Amniotic epithelial cell (primary cell): ENCODE measurements around the gene KCNK1.
"Not testable (repeated sequence)": the region's sequence is repeated elsewhere in the genome, so short reads cannot be mapped to it uniquely, and the experiment has no call there.

Source experiments
- DNase-seq: peaks from one replicate; pipeline ENCODE4 v3.0.0-alpha.2; 2010; ENCODE audit warnings: low read depth

KCNK1 gene

DNA sequence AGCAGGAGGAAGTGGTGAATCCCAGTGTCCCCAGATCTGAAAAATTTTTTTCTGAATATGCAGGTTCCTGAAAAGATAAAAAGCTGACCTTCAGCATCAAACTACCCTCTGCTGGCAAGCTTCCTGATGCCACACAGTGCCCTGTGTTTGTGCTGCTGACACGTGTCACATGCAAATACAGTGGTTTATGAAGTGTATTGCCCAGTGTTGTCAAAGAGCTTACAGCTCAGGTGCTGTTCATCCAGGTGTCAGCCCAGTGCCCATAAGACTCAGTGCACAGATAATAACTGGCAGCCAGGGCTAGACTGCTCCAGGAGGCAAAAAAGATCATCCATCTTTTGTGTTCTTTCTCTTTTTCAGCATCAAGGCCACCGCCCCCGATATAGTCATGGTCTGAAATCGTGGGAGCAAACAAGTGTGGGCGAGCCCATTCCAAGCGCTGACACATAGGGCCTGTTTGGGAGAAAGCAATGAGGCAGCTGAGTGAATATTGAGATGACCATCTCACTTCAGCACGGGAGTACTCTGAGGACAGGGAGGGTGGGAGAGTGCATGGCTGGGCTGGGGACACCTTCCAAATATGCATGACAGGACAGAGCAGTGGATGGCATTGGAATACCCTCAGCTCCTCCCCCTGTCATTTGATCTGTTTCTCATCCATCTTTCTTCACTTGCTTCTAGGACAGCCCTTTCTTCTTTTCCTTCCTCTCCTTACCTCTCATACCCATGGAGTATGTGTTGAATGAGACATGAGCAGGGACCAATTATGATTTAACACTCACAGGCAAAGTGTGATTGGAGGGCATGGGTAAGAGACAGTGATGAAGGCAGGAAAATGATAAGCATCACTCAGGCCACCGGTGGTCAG, 6.4 kb upstream of the KCNK1 start:
- DNase-seq, result no peak

DNA sequence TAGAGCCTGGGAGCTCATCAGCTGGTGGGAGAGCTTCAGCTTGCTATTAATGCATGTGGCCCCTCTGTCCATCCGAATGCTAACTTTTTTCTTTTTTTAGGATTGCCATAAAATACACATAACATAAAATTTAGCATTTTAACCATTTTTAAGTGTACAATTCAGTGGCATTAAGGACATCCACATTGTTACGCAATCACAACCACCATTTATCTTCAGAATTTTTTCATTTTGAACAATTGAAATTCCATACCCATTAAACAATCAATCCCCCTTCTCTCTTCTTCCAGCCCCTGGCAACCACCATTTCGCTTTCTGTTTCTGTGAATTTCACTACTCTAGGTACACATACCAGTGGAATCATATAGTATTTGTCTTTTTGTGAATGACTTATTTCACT, 4.9 kb upstream of the KCNK1 start:
- no peak for DNase-seq

DNA sequence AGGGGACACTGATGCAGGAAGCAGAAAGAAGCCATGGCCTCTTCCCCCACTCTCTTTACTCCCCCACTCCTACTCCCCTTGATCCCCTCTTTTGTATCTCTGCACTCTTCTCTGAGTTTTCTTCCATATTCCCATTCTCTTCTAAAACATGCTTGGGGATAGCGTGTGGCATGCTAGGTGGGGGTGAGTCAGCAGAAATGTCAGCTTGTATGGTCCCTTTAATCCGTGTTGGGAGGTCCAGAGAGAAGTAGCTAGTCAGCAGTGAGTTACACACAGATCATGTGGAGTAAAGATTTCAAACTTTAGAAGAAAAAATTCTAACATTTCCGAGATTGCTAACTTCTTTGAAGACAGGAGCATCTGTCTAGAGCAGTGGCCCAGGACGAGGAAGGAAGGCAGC, 4.0 kb upstream of the KCNK1 start:
- DNase-seq, result no peak

DNA sequence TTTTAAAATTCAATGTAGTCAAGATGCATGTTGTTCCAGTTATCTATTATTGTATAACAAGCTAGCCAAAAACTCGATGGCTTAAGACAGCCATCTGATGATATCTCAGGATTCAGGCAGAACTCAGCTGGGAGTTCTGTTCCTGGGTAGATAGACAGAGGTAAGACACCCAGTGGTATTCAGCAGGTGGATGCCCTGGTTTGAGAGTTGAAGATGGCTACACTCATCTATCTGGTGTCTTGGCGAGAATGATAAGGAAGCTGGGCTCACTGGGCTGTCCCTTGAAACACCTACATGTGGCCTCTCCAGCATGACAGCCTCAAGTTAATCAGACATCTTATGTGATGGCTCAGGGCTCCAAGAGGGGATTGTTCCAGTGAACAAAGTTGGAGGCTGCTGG, 3.3 kb upstream of the KCNK1 start:
- DNase-seq, result no peak

DNA sequence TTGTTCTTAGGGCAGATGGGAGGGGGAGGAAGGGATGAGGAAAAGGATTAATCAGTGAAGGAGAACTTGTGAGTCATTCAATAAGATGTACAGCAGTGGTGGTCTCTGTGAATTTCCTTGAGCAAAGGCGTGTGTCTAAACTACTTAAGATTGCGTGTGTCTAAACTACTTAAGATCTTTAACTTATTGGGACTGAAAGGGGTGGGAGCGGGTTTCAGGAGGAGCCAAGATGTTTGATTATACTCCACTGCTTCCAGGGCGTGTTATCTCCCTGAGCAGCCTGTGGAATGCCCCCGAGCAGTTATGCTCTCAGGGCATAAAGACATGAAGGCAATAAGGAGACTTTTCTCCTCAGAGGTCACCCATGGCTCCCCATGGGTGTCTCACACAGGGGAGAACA, 2.5 kb upstream of the KCNK1 start:
- DNase-seq, result not testable (repeated sequence)

DNA sequence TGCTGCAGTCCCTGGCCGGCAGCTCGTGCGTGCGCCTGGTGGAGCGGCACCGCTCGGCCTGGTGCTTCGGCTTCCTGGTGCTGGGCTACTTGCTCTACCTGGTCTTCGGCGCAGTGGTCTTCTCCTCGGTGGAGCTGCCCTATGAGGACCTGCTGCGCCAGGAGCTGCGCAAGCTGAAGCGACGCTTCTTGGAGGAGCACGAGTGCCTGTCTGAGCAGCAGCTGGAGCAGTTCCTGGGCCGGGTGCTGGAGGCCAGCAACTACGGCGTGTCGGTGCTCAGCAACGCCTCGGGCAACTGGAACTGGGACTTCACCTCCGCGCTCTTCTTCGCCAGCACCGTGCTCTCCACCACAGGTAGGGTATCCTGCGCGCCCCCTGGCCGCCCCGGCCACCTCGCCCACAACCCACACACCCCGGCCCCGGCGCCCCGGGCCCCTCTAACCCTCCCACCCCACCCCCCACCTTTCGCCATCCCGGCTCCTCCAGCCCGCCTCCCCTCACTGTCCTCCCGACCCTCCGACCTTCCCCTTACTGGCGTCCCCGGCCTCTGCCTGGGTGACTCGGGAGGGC, 352 bp downstream of the KCNK1 start:
- peak; percentile 16 for DNase-seq

DNA sequence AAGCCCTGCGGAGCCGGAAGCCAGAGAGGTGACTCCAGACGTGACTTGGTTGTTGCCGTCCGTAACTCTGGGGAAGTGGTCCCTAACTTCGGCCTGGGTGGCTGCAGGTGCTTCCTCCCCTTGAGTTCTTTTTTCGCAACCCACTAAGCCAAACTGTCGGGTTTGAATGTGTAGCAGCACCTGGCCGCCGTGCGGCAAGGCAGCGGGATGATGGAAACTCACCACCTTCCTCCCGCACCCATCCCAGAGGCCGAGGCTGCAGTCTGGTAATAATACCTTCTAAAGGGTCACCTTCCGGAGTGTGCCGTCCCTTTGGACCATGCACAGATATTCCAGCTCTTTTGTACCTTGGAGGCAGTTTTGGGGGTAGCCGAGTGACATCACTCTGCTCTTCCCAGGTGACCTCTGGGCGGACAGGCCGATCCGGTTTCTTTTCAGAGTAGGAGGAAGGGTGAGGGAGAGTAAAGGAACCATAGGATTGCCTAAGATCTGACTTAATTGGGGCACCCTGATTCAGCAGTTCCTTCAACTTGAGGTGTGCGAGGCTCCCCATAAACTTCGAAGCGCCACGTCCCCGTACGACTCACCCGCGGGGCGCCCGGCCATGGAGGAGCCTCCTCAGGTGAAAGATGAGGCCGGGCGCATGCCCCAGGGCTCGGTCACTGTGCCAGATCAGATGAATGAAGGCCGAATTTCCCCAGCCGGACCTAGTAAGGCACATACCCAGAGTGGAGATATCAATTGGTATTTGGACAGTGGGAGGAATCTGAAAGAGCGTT, 1.0 kb downstream of the KCNK1 start:
- DNase-seq, result no peak

DNA sequence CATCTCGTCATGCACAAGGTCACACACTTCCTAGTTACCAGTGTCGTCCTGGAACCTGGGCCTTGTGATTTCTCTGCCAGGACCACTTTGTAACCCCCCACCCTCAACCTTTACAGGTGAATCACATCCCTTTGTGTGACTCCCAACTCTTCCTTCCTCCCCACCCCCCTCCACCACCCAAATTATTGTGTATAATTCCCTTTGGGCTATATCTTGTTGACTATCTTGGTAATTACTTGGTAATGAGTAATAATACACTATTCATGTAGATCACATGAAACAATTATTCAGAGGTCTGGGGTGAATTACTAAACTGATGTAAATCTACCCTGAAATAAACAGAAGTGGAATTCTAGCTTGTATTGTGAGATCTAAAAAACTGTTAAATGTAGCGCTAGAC, 1.7 kb downstream of the KCNK1 start:
- DNase-seq, result no peak

DNA sequence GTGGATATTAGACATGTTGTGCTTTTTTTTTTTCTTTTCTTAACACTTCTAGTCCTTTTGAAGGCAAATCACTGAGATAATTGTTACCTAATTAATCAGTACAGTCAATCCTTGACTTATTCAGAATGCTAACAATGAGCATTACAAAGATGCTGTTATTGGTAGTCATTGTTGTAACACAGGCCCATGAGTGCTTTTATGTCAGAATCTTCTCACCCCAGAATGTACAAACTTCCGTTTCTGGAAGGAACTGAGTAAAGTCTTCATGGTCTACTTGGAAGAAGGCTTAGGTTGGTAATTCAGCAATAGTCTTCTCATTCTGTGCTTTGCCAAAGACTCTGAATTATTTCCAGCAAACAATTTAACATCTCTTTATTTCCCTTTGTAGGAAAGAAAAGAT, 3.1 kb downstream of the KCNK1 start:
- no peak for DNase-seq

DNA sequence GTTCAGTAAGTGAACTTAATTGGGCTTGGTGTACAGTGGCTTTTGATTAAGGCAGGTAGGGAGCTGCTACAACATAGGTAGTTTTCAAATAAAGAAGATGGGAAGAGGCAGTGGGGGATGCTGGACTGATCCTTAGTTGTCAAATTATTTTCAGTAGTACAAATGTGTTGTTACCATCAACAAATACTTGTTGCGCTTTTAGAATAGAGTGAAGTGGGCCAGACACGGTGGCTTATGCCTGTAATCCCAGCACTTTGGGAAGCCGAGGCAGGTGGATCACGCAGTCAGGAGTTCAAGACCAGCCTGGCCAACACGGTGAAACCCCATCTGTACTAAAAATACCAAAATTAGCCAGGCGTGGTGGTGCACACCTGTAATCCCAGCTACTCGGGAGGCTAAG, 5.5 kb downstream of the KCNK1 start:
- not testable (repeated sequence) for DNase-seq

DNA sequence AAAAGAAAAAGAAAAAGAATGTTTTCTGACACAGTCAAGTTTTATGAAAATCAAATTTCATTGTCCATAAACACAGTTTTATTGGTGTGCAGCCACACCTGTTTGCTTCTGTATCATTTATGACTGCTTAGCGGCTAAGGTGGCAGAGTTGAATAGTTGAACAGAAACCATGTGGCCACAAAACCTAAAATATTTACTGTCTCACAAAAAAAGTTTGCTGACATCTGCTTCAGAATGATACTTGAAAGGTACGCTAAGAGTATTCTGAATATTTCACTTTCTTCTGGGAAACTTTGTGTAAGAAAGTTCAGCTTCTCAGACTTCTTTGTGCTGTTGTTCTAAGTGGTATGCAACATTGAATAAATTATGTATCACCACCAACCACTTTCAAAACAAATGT, 6.2 kb downstream of the KCNK1 start:
- DNase-seq, result no peak

DNA sequence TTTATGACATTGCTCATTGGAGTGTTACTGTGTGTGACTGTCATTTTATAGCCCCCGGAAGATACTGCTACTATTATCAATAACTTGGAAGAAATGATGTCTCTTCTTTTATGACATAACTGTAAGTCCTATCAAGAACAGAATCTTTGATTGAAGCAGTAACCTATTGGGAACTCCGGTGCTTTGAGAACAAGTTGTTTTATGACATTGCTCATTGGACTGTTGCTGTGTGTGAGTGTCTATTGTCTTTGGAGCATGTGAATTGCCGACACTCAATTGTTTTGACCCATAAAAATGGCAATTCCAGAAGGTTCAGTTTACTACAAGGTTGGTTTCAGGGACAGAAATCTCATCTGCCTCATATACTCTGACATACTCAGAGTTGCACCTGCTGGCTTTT, 8.0 kb downstream of the KCNK1 start:
- DNase-seq, result no peak

DNA sequence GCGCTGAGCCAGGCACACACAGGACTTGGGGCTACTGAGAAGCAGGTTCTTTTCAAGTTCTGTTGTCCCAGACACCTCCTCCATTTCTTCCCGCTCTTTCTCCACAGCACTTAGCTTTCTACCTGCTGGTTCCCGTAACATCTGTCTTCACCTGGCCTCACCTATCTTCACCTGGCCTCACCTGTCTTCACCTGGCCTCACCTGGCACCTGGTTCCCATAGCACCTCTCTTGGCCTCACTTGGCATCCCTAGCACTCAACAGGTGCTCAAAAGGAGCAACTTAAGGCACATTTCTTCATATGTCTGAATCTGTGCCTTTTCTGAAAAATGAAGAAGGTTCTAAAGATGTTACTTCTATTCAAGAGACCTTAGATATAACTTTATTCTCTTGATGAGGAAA, 10.4 kb downstream of the KCNK1 start:
- DNase-seq, result no peak

DNA sequence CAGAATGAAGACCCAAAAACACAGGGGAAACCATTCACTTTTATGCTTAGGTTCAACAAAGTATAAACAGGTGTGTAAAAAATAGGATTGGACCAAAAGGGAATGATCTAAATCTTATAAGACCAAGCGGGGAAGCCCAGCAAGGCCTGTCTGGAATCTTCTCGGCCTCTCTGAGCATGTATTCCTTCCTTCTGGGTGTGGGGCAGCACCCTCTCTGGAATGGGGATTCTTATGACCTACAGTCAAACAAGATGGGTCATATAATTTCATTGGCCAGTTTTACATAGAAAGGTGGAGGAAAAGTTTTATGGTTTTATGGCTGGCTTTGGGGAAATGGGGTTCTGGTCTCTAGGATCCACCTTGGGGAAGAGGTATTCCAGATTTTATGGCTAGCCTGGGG, 11.2 kb downstream of the KCNK1 start:
- DNase-seq, result no peak

DNA sequence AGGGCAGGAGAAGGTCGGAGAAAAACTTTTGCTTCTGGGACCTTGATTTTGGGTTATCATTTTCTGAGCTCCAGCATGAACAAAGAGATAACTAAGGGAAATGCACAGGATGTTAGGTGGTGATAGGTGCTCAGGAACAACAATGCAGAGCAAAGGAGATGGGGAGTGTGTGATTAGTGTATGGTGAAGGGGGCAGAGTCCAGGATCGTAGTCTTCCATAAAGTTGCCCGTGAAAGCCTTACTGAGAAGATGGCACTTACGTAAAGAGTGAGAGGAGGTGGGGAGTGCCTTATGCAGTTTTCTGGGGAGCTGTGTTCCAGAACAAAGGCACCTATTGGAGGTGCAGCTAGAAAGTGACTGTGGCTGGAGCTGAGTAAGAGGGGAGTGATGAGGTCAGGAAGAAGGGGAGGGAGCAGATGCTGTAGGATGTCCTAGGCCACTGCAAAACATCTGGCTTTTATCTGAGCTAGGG, 11.6 kb downstream of the KCNK1 start:
- no peak for DNase-seq

DNA sequence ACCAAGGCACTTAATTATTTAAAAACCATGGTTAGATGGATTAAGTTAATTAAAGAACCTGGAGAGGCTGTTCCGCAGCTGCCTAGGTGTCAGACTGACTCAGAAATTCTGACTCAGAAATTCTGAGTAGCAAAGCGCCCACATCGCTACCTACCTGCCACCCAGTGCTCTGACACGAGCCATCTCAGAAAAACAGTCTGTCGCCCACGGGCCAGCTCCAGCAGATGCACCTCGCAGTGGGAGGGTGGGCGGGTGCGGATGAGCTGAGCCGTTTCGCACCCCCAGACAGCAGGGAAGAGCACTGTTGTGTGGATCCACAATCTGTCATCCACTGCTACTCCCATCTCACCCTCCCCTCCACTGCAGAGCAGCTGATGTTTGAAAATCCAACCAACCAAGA, 13.5 kb downstream of the KCNK1 start:
- DNase-seq, result no peak

DNA sequence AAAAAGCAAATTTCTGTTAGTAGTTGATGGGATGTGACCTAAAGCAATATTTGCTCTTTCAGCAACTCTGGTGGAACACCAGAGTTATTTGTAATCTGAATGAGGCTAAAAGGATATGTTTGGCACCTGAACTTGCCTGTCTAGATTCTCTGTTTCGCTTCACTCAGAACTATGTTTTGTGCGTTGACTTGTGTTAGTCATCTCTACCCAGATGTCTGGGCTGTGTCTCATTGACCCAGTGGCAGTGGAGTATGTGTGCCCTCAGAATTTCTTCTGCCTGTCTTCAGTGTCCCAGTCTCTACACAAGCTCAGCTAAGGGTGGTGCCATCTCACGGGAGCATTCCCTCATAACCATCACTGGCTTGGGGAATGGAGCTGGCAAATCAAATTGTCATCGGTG, 13.9 kb downstream of the KCNK1 start:
- DNase-seq, result no peak

DNA sequence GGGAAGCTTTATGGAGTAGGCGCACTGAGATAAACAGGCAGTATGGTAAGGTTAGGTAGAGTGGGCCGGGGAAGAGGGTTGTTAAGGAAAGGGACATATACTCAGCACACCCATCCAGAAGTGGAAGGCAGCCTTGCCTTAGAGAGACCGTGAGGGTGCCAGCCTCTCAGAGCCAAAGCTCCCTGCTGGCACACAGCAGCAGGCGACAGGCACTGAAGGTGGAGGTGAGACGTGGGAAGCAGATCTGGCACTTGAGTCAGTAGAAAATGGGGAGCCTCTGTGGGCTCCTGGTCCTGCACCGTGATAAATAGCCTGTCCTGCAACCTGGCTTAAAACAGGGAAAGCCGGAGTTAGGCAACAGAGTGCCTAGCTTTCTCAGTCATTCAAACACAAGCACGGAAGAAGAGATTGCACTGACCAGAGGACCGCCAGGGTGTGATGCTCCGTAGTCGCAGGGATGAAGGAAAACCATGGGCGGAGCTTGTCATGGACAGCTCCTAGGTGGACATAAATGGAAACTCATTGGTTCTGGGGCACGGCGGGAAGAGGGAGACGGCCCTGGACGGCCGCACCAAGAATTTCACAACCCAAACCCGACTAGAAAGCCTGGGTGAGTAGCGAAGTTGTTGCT, 15.5 kb downstream of the KCNK1 start:
- DNase-seq, result no peak

DNA sequence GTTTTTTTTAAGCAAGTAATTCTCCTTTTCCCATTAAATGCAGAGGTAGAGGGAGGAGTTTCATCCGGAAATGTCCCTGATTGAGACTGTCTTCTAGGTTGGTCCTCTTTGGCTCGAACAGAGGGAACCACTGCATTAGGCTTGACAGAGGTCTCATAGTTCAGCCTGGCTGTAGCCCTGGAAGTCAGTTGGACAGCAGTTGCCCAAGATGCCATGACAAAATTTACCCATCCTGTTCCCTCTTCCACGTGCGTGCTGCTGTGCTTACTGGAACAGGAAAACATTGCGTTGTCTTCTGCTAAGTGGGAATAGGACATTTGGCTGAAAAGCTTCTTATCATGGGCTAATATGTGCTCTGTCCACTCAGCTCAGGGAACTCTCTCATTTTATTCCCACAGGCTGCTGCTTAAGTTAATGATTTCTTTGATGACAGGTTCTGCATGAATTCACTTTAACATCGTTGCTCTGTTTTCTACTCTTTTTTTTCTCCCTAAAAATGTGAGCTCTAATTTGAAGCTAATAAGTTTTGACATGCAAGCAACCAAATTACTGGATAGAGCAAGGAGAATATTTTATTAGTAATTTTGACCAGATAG, 18.0 kb downstream of the KCNK1 start:
- DNase-seq, result no peak

DNA sequence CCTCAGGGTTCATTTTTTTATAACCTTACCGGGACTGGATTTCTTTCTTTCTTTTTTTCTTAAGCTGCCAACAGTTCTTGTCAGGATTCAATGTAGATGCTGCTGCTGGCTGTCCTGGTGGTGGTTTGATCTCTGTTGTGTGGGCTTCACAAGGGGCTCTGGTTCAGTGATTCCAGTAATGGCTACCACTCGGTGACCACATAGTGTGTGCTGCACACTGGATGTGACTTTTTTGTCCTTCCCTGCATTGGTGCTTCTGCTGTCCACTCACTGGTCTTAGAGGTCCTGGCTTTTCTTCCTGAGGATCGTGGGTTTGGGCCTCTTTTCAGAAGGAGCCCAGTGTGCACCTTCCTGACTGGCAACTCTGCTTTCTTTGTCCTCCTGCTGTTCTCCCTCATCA, 18.5 kb downstream of the KCNK1 start:
- DNase-seq, result no peak

DNA sequence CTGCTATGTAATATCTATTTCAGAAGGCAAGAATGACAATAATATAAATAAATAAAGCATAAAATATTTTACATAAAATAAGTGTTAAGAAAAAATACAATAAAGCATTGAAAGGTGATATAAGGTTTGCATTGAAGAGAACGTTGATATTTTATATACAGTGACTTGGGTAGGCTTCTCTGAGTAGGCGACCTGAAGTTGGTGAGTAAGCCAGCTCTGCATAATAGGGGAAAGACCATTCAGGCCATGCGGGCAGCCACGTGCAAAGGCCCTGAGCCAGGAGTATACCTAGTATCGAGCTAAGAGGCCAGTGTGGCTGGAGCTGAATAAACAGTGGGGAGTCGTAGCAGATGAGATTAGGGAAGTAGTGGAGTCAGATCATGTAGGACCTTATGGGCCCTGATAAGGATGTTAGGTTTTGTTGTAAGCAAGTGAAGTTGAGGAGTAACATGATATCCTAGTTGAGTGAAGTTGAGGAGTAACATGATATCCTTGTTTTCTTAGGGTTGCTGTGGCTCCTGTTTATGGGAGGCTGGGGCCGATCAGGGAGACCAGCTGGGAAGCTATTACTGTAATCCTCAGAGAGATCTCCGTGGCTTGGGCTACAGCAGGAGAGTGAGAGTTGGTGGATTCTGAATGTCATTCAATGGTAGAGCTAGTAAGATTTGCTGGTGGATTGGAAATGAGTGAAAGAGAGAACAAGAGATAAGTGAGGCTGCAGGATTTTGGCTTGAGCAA, 22.0 kb downstream of the KCNK1 start:
- DNase-seq, result no peak

DNA sequence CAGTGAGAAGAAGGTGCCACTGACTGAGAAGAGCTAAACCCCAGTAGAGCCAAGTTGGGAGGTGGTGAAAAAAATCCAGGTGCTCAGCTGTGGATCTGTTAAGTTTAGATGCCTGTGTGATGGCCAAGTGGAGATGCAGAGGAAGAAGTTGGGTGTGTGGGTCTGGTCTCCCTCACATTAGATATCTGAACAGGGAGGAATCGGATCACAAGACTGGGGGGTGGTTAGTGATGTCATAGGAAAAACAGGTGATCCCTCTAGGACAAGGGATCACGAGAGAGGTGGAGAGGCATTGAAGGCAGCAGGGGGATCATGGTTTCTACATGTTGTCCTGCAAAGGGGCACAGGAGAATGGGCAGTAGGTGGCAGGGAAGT, 22.6 kb downstream of the KCNK1 start:
- no peak for DNase-seq
